Liver (tissue), 9 donors: ENCODE results near the gene NFIA. TPM values are rescaled to one million over a fixed set of nuclear protein-coding genes. Genes with fewer than 3 reads are reported as not detected.

Experiments
- DNase-seq: peaks from one replicate; pipeline ENCODE4 v3.0.0-alpha.2; 2017; ENCODE audit warnings: low spot score
- H3K27ac ChIP-seq, 2 donors: one replicate each; pipeline ENCODE4 v1.7.0; 2013; ENCODE audit warnings: inconsistent platforms in 2 of 2, low read length in 2 of 2, control low read depth in 1 of 2, low read depth in 1 of 2, mild to moderate bottlenecking in 1 of 2
- H3K27me3 ChIP-seq, 4 donors: one replicate each; pipeline versions ENCODE4 v1.6.1 to v1.7.0; 2013; ENCODE audit warnings: low read length in 3 of 4, inconsistent platforms in 1 of 4, mild to moderate bottlenecking in 1 of 4, moderate library complexity in 1 of 4; ENCODE audit not compliant: control insufficient read depth in 4 of 4, insufficient read depth in 4 of 4
- H3K36me3 ChIP-seq, 4 donors: one replicate each; pipeline versions ENCODE4 v1.6.1 to v1.7.0; 2013; ENCODE audit warnings: low read length in 3 of 4, mild to moderate bottlenecking in 3 of 4, low read depth in 1 of 4, moderate library complexity in 1 of 4; ENCODE audit not compliant: control insufficient read depth in 4 of 4, insufficient read depth in 3 of 4
- H3K4me1 ChIP-seq, 4 donors: one replicate each; pipeline versions ENCODE4 v1.6.1 to v1.7.0; 2013; ENCODE audit warnings: low read length in 3 of 4, mild to moderate bottlenecking in 3 of 4, moderate library complexity in 1 of 4; ENCODE audit not compliant: control insufficient read depth in 4 of 4, insufficient read depth in 4 of 4
- H3K4me3 ChIP-seq, 3 donors: one replicate each; pipeline versions ENCODE4 v1.6.1 to v1.7.0; 2013; ENCODE audit warnings: low read length in 3 of 3, control low read depth in 1 of 3, low read depth in 1 of 3, mild to moderate bottlenecking in 1 of 3
- H3K9ac ChIP-seq, 2 donors: one replicate each; pipeline ENCODE4 v1.7.0; 2013; ENCODE audit warnings: low read length in 2 of 2, mild to moderate bottlenecking in 2 of 2, moderate library complexity in 2 of 2, control low read depth in 1 of 2, low read depth in 1 of 2
- H3K9me3 ChIP-seq, 4 donors: one replicate each; pipeline versions ENCODE4 v1.6.1 to v1.7.0; 2013; ENCODE audit warnings: low read length in 3 of 4; ENCODE audit not compliant: control insufficient read depth in 4 of 4
- EGR1 ChIP-seq, 2 donors: IDR thresholded peaks; 2 replicates each; pipeline ENCODE4 v1.6.1; 2016 to 2018; ENCODE audit warnings: antibody characterized with exemption in 2 of 2, low read depth in 2 of 2
- FOXA1 ChIP-seq: IDR thresholded peaks from 2 replicates; pipeline ENCODE4 v1.6.1; 2016; ENCODE audit warnings: antibody characterized with exemption
- FOXA2 ChIP-seq: IDR thresholded peaks from 2 replicates; pipeline ENCODE4 v1.6.1; 2016; ENCODE audit warnings: antibody characterized with exemption
- GABPA ChIP-seq, 2 donors: IDR thresholded peaks in 1 of 2; conservative IDR thresholded peaks in 1 of 2; 2 replicates each; pipeline ENCODE4 v1.6.1; 2016; ENCODE audit warnings: antibody characterized with exemption in 2 of 2, mild to moderate bottlenecking in 1 of 2, moderate library complexity in 1 of 2
- HNF4A ChIP-seq, 2 donors: conservative IDR thresholded peaks; 2 replicates each; pipeline ENCODE4 v1.6.1; 2016; ENCODE audit warnings: antibody characterized with exemption in 2 of 2, mild to moderate bottlenecking in 2 of 2
- HNF4G ChIP-seq: IDR thresholded peaks from 2 replicates; pipeline ENCODE4 v1.6.1; 2016; ENCODE audit warnings: antibody characterized with exemption
- JUND ChIP-seq, 2 donors: IDR thresholded peaks; 2 replicates each; pipeline ENCODE4 v1.6.1; 2016; ENCODE audit warnings: antibody characterized with exemption in 2 of 2
- NR2F2 ChIP-seq: IDR thresholded peaks from 2 replicates; pipeline ENCODE4 v1.6.1; 2016; ENCODE audit warnings: antibody characterized with exemption
- RAD21 ChIP-seq, 2 donors: IDR thresholded peaks; 2 replicates each; pipeline ENCODE4 v1.6.1; 2016; ENCODE audit warnings: antibody characterized with exemption in 2 of 2, mild to moderate bottlenecking in 2 of 2
- RXRA ChIP-seq, 2 donors: IDR thresholded peaks; 2 replicates each; pipeline ENCODE4 v1.6.1; 2017 to 2018; ENCODE audit warnings: antibody characterized with exemption in 2 of 2, mild to moderate bottlenecking in 1 of 2
- TAF1 ChIP-seq: conservative IDR thresholded peaks from 2 replicates; pipeline ENCODE4 v1.6.1; 2016; ENCODE audit warnings: antibody characterized with exemption, mild to moderate bottlenecking
- YY1 ChIP-seq: IDR thresholded peaks from 2 replicates; pipeline ENCODE4 v1.6.1; 2016; ENCODE audit warnings: antibody characterized with exemption, mild to moderate bottlenecking
- WGBS: extraction: QIAGEN DNeasy Blood & Tissue Kit; methylation state at CpG from one replicate; pipeline ENCODE4 v1.1.7; 2013; 5-methylcytosine and 5-hydroxymethylcytosine counted together
- polyA plus RNA-seq, 2 donors: library from polyadenylated mRNA; stranded (reverse) in 1 of 2; unstranded in 1 of 2; fragments of 200-250 nt in 1 of 2; fragments of >200 nt in 1 of 2; fragmentation: Nextera tagmentation in 1 of 2; extraction: Ambion mirVana in 1 of 2; gene quantifications; one replicate each; pipeline versions ENCODE4 v1.2.1 to v1.2.3, GENCODE V29; 2013 to 2015
- total RNA-seq, 2 donors: library from RNA; depleted of rRNA; stranded (reverse); fragments of >200 nt; gene quantifications; one replicate each; pipeline ENCODE4 v1.2.3, GENCODE V29; 2014
- TF ChIP-seq, protein P1 (sequence below): IDR thresholded peaks from 2 replicates; pipeline ENCODE4 v1.6.1; 2016; ENCODE audit warnings: antibody characterized with exemption
- TF ChIP-seq, protein P2 (sequence below): fragments of 150-350 bp; IDR thresholded peaks from 2 replicates; pipeline ENCODE4 v1.5.1; 2017; ENCODE audit warnings: improper control_type of control experiment, low read depth, low read length; ENCODE audit not compliant: missing input control
- TF ChIP-seq, protein P3 (sequence below): IDR thresholded peaks from 2 replicates; pipeline ENCODE4 v1.6.1; 2016; ENCODE audit warnings: antibody characterized with exemption
- TF ChIP-seq, protein P4 (sequence below): IDR thresholded peaks from 2 replicates; pipeline ENCODE4 v1.6.1; 2016; ENCODE audit warnings: antibody characterized with exemption
- TF ChIP-seq, protein P5 (sequence below): IDR thresholded peaks from 2 replicates; pipeline ENCODE4 v1.6.1; 2016; ENCODE audit warnings: antibody characterized with exemption, mild to moderate bottlenecking
- donor health status: healthy.
- donor health status: healthy.
- donor health status: healthy.
- donor health status: healthy.
- donor health status: healthy.

NFIA gene
- total and polyA plus RNA-seq, 4 donors = 6.8 to 53.7 (median 22.2) TPM

DNA sequence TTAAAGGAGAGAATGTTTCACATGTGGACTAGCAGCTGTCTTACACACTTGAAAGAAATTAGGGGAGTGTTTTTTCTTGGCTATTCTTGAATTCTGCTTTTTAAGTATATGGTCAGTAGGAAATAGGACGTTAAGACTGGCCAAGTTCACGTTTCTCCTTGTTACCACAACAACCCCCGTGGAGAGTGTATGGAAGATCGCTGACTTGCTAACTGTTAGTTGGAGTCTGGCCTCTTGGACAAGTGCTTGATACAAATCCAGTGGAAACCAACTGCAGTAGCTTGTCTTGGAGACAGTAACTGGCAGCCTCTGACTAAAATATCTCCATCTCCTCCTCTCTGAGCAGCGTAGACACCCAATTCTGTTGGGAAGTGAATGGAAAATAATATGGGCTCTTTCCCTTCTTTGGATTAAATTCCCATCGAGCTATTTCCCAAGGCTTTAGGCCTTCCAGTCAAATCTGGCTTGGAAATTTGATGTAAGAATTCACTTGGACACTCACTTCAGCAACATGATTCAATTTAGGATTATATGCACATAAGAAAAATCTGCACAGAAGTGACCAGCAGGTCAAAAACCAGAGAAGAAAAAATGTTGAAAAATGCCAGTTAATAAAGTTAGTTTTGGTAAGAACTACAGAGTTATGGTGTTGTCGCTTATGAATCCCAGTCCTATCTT, 3.6 kb upstream of the NFIA start:
- peaks cover 2 to 46% (median 41%) of the 10 kb centered on the region in 4 donors for H3K4me1 ChIP-seq
- H3K27ac ChIP-seq = peak overlapping the region; percentile 92 to 97
- 48% methylated on average over 7 of the region's 7 CpGs for WGBS
- no peaks in the 10 kb centered on the region for H3K27me3 ChIP-seq
- no peaks in the 10 kb centered on the region for H3K36me3 ChIP-seq
- TF ChIP-seq HNF4G (no peak), EGR1 (IDR thresholded peaks at IDR 0.05; ENCODE audit: low read depth in 2 of 2) (no peak), FOXA2 (no peak), JUND (IDR thresholded peaks at IDR 0.05) (no peak), RXRA (IDR thresholded peaks at IDR 0.05) (no peak), GABPA (IDR thresholded peaks at IDR 0.05 in 1 of 2, conservative IDR thresholded peaks at IDR 0.05 in 1 of 2) (no peak), YY1 (no peak), NR2F2 (no peak), HNF4A (conservative IDR thresholded peaks at IDR 0.05) (no peak), RAD21 (IDR thresholded peaks at IDR 0.05) (no peak), TAF1 (no peak)
- TF ChIP-seq, protein P1, sequence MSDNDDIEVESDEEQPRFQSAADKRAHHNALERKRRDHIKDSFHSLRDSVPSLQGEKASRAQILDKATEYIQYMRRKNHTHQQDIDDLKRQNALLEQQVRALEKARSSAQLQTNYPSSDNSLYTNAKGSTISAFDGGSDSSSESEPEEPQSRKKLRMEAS = no peak
- TF ChIP-seq, protein P2, sequence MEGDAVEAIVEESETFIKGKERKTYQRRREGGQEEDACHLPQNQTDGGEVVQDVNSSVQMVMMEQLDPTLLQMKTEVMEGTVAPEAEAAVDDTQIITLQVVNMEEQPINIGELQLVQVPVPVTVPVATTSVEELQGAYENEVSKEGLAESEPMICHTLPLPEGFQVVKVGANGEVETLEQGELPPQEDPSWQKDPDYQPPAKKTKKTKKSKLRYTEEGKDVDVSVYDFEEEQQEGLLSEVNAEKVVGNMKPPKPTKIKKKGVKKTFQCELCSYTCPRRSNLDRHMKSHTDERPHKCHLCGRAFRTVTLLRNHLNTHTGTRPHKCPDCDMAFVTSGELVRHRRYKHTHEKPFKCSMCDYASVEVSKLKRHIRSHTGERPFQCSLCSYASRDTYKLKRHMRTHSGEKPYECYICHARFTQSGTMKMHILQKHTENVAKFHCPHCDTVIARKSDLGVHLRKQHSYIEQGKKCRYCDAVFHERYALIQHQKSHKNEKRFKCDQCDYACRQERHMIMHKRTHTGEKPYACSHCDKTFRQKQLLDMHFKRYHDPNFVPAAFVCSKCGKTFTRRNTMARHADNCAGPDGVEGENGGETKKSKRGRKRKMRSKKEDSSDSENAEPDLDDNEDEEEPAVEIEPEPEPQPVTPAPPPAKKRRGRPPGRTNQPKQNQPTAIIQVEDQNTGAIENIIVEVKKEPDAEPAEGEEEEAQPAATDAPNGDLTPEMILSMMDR = no peak
- TF ChIP-seq, protein P3, sequence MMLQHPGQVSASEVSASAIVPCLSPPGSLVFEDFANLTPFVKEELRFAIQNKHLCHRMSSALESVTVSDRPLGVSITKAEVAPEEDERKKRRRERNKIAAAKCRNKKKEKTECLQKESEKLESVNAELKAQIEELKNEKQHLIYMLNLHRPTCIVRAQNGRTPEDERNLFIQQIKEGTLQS = no peak
- TF ChIP-seq, protein P4, sequence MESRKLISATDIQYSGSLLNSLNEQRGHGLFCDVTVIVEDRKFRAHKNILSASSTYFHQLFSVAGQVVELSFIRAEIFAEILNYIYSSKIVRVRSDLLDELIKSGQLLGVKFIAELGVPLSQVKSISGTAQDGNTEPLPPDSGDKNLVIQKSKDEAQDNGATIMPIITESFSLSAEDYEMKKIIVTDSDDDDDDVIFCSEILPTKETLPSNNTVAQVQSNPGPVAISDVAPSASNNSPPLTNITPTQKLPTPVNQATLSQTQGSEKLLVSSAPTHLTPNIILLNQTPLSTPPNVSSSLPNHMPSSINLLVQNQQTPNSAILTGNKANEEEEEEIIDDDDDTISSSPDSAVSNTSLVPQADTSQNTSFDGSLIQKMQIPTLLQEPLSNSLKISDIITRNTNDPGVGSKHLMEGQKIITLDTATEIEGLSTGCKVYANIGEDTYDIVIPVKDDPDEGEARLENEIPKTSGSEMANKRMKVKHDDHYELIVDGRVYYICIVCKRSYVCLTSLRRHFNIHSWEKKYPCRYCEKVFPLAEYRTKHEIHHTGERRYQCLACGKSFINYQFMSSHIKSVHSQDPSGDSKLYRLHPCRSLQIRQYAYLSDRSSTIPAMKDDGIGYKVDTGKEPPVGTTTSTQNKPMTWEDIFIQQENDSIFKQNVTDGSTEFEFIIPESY = no peak
- H3K9ac ChIP-seq = peak overlapping the region; percentile 12 to 76
- H3K9me3 ChIP-seq = no peaks in the 10 kb centered on the region
- H3K4me3 ChIP-seq = no peak overlapping the region
- DNase-seq = no peak

DNA sequence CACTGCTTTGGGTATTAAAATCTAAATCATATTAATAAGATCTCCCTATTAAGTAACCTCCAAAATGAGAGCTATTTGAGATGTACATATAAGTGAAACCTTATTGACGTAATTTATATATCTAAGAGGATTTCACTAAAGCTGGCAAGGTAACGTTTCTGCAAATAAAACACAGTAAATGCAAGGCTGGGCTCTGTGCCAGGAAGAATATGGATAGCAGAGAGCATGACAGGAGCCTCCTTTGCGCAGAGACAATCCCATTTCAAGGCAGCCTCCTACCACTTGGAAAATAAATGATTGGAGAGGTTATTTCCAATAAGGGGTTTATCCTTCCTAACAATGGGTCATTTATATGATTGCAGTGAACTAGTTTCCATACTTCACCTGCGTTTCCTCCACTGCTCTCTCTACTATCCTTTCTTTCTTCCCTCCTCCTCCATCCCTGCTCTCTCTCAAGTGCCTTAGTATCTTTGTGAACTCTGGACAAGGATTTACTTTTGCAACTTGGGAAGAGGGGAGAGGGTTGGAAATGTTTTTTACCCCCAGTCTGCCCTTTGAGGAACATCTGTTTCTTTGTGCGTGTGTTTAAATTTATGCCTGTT, 3.0 kb upstream of the NFIA start:
- peak overlapping the region; percentile 97 to 98 for H3K27ac ChIP-seq
- peaks cover 2 to 50% (median 42%) of the 10 kb centered on the region in 4 donors for H3K4me1 ChIP-seq
- peak overlapping the region in 1 of 2 donors; percentile 21 for H3K9ac ChIP-seq
- no peak for DNase-seq
- H3K27me3 ChIP-seq = no peaks in the 10 kb centered on the region
- WGBS = 48% methylated on average over 5 of the region's 5 CpGs
- H3K36me3 ChIP-seq = no peaks in the 10 kb centered on the region
- H3K9me3 ChIP-seq = no peaks in the 10 kb centered on the region
- H3K4me3 ChIP-seq = no peak overlapping the region
- no peak for TF ChIP-seq JUND (IDR thresholded peaks at IDR 0.05)
- no peak for TF ChIP-seq YY1
- no peak for TF ChIP-seq FOXA2
- TF ChIP-seq TAF1 = no peak
- TF ChIP-seq RXRA (IDR thresholded peaks at IDR 0.05) = no peak
- no peak for TF ChIP-seq HNF4A (conservative IDR thresholded peaks at IDR 0.05)
- TF ChIP-seq RAD21 (IDR thresholded peaks at IDR 0.05) = no peak
- TF ChIP-seq, protein P2 = no peak
- TF ChIP-seq, protein P5, sequence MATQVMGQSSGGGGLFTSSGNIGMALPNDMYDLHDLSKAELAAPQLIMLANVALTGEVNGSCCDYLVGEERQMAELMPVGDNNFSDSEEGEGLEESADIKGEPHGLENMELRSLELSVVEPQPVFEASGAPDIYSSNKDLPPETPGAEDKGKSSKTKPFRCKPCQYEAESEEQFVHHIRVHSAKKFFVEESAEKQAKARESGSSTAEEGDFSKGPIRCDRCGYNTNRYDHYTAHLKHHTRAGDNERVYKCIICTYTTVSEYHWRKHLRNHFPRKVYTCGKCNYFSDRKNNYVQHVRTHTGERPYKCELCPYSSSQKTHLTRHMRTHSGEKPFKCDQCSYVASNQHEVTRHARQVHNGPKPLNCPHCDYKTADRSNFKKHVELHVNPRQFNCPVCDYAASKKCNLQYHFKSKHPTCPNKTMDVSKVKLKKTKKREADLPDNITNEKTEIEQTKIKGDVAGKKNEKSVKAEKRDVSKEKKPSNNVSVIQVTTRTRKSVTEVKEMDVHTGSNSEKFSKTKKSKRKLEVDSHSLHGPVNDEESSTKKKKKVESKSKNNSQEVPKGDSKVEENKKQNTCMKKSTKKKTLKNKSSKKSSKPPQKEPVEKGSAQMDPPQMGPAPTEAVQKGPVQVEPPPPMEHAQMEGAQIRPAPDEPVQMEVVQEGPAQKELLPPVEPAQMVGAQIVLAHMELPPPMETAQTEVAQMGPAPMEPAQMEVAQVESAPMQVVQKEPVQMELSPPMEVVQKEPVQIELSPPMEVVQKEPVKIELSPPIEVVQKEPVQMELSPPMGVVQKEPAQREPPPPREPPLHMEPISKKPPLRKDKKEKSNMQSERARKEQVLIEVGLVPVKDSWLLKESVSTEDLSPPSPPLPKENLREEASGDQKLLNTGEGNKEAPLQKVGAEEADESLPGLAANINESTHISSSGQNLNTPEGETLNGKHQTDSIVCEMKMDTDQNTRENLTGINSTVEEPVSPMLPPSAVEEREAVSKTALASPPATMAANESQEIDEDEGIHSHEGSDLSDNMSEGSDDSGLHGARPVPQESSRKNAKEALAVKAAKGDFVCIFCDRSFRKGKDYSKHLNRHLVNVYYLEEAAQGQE = no peak
- no peak for TF ChIP-seq FOXA1
- TF ChIP-seq NR2F2 = no peak
- TF ChIP-seq, protein P4 = no peak
- TF ChIP-seq HNF4G = no peak
- TF ChIP-seq GABPA (IDR thresholded peaks at IDR 0.05 in 1 of 2, conservative IDR thresholded peaks at IDR 0.05 in 1 of 2) = no peak
